ENCODE measurements around the gene ZNF276.

The ZNF276 gene

DNA sequence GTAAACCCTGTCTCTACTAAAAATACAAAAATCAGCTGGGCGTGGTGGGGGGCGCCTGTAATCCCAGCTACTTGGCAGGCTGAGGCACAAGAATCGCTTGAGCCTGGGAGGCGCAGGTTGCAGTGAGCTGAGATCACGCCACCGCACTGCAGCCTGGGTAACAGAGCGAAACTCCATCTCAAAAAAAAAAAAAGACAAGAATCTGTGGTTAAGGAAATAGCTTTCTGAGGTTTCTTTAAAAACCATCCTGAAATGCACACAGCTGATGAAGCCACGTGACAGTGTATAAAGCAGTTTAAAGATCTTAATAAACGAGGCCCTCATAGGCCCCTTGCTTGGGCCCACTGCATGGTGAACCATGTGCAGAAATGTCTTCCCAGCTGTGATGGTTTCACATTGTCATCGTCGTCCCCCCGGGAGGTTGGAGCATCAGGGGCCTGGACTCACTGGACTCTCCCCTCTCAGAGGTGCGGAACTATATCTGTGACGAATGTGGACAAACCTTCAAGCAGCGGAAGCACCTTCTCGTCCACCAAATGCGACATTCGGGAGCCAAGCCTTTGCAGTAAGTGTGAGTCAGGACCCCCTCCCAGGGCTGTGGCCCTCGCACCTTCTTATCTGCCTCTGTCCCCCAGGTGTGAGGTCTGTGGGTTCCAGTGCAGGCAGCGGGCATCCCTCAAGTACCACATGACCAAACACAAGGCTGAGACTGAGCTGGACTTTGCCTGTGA is 16.2 kb downstream of the ZNF276 start:
- peak overlapping the region; percentile 58 for H3K27ac ChIP-seq
- no peak for TF ChIP-seq CTCF (conservative IDR thresholded peaks at IDR 0.05; ENCODE audit: low read depth)
- CTCF ChIA-PET, result interaction anchor here (0.6 to 1.3 kb wide), 2 partner anchors 16 to 32 kb away, joined by 3 to 7 read pairs; no protein-coding TSS in a partner anchor
- POLR2A ChIA-PET (ENCODE audit: low non-redundant PET), result interaction anchor here (0.6 kb wide), 1 partner anchor 45 kb away, joined by 5 read pairs; no protein-coding TSS in a partner anchor
- DNase-seq (ENCODE audit: low spot score), result no peak

DNA sequence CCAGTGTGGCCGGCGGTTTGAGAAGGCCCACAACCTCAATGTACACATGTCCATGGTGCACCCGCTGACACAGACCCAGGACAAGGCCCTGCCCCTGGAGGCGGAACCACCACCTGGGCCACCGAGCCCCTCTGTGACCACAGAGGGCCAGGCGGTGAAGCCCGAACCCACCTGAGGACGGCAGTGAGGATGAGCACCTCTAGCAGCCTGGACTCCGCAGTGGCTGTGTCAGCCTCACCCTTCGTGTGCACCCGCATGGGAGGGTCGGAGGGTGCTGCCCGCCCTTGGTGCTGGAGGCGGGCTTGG is 16.7 kb downstream of the ZNF276 start:
- H3K27ac ChIP-seq, result peak overlapping the region; percentile 58
- ChIA-PET POLR2A (ENCODE audit: low non-redundant PET) (interaction anchor here (0.6 kb wide), 1 partner anchor 45 kb away, joined by 5 read pairs; no protein-coding TSS in a partner anchor), CTCF (no interaction called here)
- DNase-seq (ENCODE audit: low spot score), result no peak
- TF ChIP-seq CTCF (conservative IDR thresholded peaks at IDR 0.05; ENCODE audit: low read depth), result no peak

DNA sequence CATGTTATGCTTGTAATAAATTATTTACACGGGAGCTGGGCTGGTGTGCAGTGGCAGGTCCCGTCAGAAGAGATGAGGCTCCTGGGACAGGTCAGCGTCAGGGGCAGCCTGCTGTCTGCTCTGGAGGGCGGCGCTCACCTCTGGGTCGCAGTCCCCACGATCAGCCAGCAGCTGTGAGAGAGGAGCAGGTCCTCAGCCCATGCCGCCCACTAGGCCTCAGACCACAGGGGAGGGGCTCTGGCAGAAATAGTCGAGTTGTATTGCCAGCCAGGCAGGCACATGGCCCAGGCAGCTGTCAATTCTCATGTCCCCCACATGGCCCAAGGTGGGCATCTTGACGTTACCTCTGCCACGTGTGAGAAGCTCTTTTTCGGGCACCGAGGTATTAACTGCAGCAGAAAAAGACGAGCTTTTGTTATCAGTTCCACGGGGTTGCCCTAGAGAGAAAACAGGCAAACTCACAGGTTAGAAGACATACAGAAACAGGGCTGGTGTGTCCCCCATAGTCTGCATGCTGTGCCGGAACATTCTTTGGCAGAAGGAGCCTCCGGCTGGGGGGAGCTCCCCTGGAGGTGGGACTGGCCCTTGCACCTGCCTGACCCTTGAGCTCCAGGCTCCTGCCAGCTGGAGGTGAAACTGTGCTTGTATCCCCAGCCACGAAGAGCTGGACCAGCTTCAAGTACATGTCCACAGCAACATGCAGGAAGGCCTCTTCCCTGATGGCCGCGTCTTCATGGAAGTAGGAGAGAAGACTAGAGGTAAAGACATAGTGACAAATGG is 17.4 kb downstream of the ZNF276 start:
- ChIA-PET POLR2A (ENCODE audit: low non-redundant PET) (interaction anchor here (0.6 kb wide), 1 partner anchor 46 kb away, joined by 5 read pairs; no protein-coding TSS in a partner anchor), CTCF (no interaction called here)
- TF ChIP-seq CTCF (conservative IDR thresholded peaks at IDR 0.05; ENCODE audit: low read depth), result no peak
- peak overlapping the region; percentile 58 for H3K27ac ChIP-seq
- no peak for DNase-seq (ENCODE audit: low spot score)

DNA sequence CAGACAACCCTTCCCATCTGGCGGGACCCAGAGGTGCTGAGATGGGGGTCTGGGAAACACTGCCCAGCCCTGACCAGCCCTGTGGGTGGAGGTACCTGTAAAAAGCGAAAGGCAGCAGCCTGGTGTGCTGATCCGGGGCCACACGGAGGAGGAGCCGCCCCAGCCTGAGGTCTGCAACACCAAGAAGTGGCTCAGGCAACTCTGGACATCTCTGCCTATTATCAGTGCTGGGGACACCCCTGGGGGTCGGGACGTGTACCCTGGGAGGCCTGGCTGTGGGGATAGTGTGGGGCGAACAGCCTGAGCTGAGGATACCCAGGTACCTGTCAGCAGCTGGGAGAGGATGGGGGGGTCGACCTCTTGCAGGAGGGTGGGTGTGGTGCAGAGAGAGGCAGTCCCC is 18.0 kb downstream of the ZNF276 start:
- CTCF ChIA-PET, result interaction anchor here (1.7 kb wide), 1 partner anchor 12 kb away, joined by 7 read pairs; no protein-coding TSS in a partner anchor
- no peak for DNase-seq (ENCODE audit: low spot score)
- POLR2A ChIA-PET (ENCODE audit: low non-redundant PET), result no interaction called here

DNA sequence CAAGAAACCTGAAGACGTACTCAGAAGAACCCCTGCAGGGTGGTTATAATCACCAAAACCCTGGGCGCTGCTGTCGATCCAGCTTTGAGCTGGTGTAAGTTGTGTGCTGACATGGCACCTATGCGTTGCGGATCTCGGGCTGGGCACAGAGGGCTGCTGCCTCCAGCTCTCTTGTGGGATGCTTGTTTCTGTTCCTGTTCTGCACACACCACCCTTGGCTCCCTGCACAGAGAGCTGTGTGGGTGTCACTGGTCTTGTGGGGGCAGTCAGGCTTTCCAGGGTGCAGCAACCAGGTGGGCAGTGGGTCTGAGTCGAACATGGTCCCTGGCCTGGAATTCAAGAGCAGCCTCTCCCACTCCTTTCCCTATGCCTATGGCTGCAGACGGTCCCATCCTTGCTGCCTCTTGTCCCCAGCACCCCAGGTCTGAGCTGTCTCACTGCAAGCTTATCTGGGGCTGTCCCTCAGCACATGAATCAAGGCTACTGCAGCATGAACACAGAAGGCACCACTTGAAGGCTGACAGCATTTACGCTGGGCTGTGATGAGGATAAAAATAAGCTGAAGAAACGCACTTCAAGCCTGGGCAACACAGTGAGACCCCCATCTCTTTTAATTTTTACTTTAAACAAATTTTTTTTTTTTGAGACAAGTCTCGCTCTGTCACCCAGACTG is 20.1 kb downstream of the ZNF276 start:
- no peak for DNase-seq (ENCODE audit: low spot score)
- peak overlapping the region; percentile 58 for H3K27ac ChIP-seq
- no peak for TF ChIP-seq CTCF (conservative IDR thresholded peaks at IDR 0.05; ENCODE audit: low read depth)
- ChIA-PET CTCF (interaction anchor here (1.7 kb wide), 1 partner anchor 14 kb away, joined by 7 read pairs; no protein-coding TSS in a partner anchor), POLR2A (ENCODE audit: low non-redundant PET) (interaction anchor here (1.1 kb wide), 1 partner anchor 13 kb away, joined by 4 read pairs; no protein-coding TSS in a partner anchor)

More for the DNA sequence above, 18.0 kb downstream of the ZNF276 start:
- no peak for TF ChIP-seq CTCF (conservative IDR thresholded peaks at IDR 0.05; ENCODE audit: low read depth)
- peak overlapping the region; percentile 58 for H3K27ac ChIP-seq

DNA sequence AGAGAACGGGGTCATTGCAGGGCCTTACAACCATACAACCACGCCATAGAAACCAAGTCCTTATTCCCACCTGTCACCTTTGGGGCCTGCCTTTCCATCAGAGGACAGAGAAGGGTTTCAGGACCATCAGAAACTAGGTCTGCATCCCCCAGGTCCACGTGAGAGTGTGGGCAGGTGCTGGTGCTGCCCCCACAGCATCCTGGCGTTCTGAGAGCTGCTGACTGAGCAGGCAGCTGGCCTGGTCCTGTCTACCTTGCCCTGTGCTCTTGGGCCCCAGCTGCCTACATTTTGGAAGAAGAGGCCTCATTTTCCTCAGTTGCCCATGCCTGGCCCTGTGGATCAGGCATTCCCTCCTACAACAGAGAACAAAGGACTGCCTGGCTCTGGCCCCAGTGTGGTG is 21.6 kb downstream of the ZNF276 start:
- peak overlapping the region; percentile 58 for H3K27ac ChIP-seq
- ChIA-PET CTCF (no interaction called here), POLR2A (ENCODE audit: low non-redundant PET) (no interaction called here)
- TF ChIP-seq CTCF (conservative IDR thresholded peaks at IDR 0.05; ENCODE audit: low read depth), result no peak
- no peak for DNase-seq (ENCODE audit: low spot score)
